Nephron progenitor cell (in vitro differentiated cells): Measurements from ENCODE around the gene TTC21A.

ENCODE experiments used
- DNase-seq: peaks from one replicate; pipeline ENCODE4 v3.0.0; 2021
- H3K27ac Mint-ChIP-seq: 2 replicates; pipeline ENCODE4 v1.8.0; 2021; ENCODE audit warnings: mild to moderate bottlenecking, moderate library complexity, mixed read lengths
- H3K27me3 Mint-ChIP-seq: 2 replicates; pipeline ENCODE4 v1.8.0; 2021; ENCODE audit warnings: mild to moderate bottlenecking, low read depth, mixed read lengths; ENCODE audit not compliant: poor library complexity
- H3K36me3 Mint-ChIP-seq: 2 replicates; pipeline ENCODE4 v1.8.0; 2021; ENCODE audit warnings: low read depth, mixed read lengths
- H3K4me1 Mint-ChIP-seq: 2 replicates; pipeline ENCODE4 v1.8.0; 2021; ENCODE audit warnings: mixed read lengths
- H3K4me3 Mint-ChIP-seq: 2 replicates; pipeline ENCODE4 v1.8.0; 2021; ENCODE audit warnings: mild to moderate bottlenecking, moderate library complexity, mixed read lengths
- H3K9me3 Mint-ChIP-seq: 2 replicates; pipeline ENCODE4 v1.8.0; 2021; ENCODE audit warnings: mild to moderate bottlenecking, moderate library complexity, mixed read lengths
- CTCF ChIP-seq: fragments of 200-600 bp; sonication (generic); IDR thresholded peaks from 2 replicates; pipeline ENCODE4 v1.5.0; 2021; ENCODE audit warnings: antibody characterized with exemption

Gene TTC21A

GRCh38 chr3:39099242-39099641 is 8.2 kb upstream of the TTC21A start:
- TF ChIP-seq CTCF: no peak
- Mint-ChIP-seq H3K36me3 (peaks cover 20% of the 10 kb centered on the region), H3K27me3 (no peaks in the 10 kb centered on the region), H3K4me3 (no peak overlapping the region), H3K27ac (no peak overlapping the region), H3K9me3 (no peaks in the 10 kb centered on the region), H3K4me1 (peaks cover 13% of the 10 kb centered on the region)
- DNase-seq: no peak

- H3K36me3 Mint-ChIP-seq: peaks cover 14% of the 10 kb centered on the region
- DNase-seq: no peak
Measured at GRCh38 chr3:39099738-39100499, 7.6 kb upstream of the TTC21A start.

GRCh38 chr3:39100500-39100886 is 7.0 kb upstream of the TTC21A start:
- Mint-ChIP-seq H3K27me3 (no peaks in the 10 kb centered on the region), H3K9me3 (no peaks in the 10 kb centered on the region), H3K36me3 (peaks cover 11% of the 10 kb centered on the region), H3K4me3 (no peak overlapping the region), H3K27ac (no peak overlapping the region), H3K4me1 (peaks cover 23% of the 10 kb centered on the region)
- TF ChIP-seq CTCF: no peak
- no peak for DNase-seq

More at GRCh38 chr3:39099738-39100499, 7.6 kb upstream of the TTC21A start:
- H3K27ac Mint-ChIP-seq: no peak overlapping the region
- no peaks in the 10 kb centered on the region for H3K27me3 Mint-ChIP-seq
- H3K4me1 Mint-ChIP-seq: peaks cover 17% of the 10 kb centered on the region
- H3K4me3 Mint-ChIP-seq: no peak overlapping the region
- H3K9me3 Mint-ChIP-seq: no peaks in the 10 kb centered on the region
- no peak for TF ChIP-seq CTCF

GRCh38 chr3:39101022-39101689 is 6.3 kb upstream of the TTC21A start:
- no peaks in the 10 kb centered on the region for H3K27me3 Mint-ChIP-seq
- DNase-seq: peak; percentile 38
- H3K4me3 Mint-ChIP-seq: no peak overlapping the region
- no peak overlapping the region for H3K27ac Mint-ChIP-seq
- TF ChIP-seq CTCF: peak; percentile 45
- H3K4me1 Mint-ChIP-seq: peaks cover 29% of the 10 kb centered on the region
- H3K36me3 Mint-ChIP-seq: peaks cover 8% of the 10 kb centered on the region
- H3K9me3 Mint-ChIP-seq: no peaks in the 10 kb centered on the region

- TF ChIP-seq CTCF: no peak
- H3K4me1 Mint-ChIP-seq: peaks cover 38% of the 10 kb centered on the region
- no peak for DNase-seq
- peak overlapping the region; percentile 29 for H3K27ac Mint-ChIP-seq
- H3K36me3 Mint-ChIP-seq: peaks cover 4% of the 10 kb centered on the region
- H3K4me3 Mint-ChIP-seq: no peak overlapping the region
- no peaks in the 10 kb centered on the region for H3K27me3 Mint-ChIP-seq
- H3K9me3 Mint-ChIP-seq: no peaks in the 10 kb centered on the region
Measured at GRCh38 chr3:39102504-39103323, 4.8 kb upstream of the TTC21A start.
